K562 (cell line): ENCODE data around the gene SLC49A3. TPM values are rescaled to one million over a fixed set of nuclear protein-coding genes. Genes with fewer than 3 reads are reported as not detected.

ENCODE experiments used
- ARNT ChIP-seq, 2 experiments: fragments of 450-650 bp; IDR thresholded peaks; 2 replicates each; pipeline ENCODE4 v1.6.1; 2016; ENCODE audit warnings: mild to moderate bottlenecking in 1 of 2
- CHD7 ChIP-seq: fragments of 200-600 bp; sonication (generic); IDR thresholded peaks from one replicate; pipeline ENCODE4 v1.6.1; 2012; ENCODE audit warnings: mild to moderate bottlenecking, low read depth, low read length, inconsistent platforms
- CTCF ChIP-seq, 3 experiments: IDR thresholded peaks in 2 of 3; conservative IDR thresholded peaks in 1 of 3; 2 replicates each; pipeline ENCODE4 v1.5.1; 2011 to 2012; ENCODE audit warnings: low read length in 3 of 3, mild to moderate bottlenecking in 3 of 3, control low read depth in 2 of 3, improper control_type of control experiment in 1 of 3, inconsistent platforms in 1 of 3, low read depth in 1 of 3, mixed read lengths in 1 of 3, moderate library complexity in 1 of 3; ENCODE audit not compliant: insufficient read depth in 2 of 3
- FOXA3 ChIP-seq, 2 experiments: fragments of 450-650 bp in 1 of 2; sonication (generic) in 1 of 2; formaldehyde crosslinking; IDR thresholded peaks in 1 of 2; conservative IDR thresholded peaks in 1 of 2; 2 replicates each; pipeline versions ENCODE4 v1.4.0 to v1.8.0; 2020 to 2022; ENCODE audit warnings: mild to moderate bottlenecking in 2 of 2, missing genetic modification reagents in 1 of 2
- MAFF ChIP-seq: IDR thresholded peaks from 2 replicates; pipeline ENCODE4 v1.6.1; 2012; ENCODE audit warnings: low read length, improper control_type of control experiment
- MYBL2 ChIP-seq, 2 experiments: fragments of 450-650 bp in 1 of 2; sonication (generic) in 1 of 2; formaldehyde crosslinking in 1 of 2; IDR thresholded peaks; 2 replicates each; pipeline versions ENCODE4 v1.6.1 to v1.8.1; 2017 to 2022; ENCODE audit warnings: borderline replicate concordance in 1 of 2, inconsistent platforms in 1 of 2, low read depth in 1 of 2, mild to moderate bottlenecking in 1 of 2, missing genetic modification reagents in 1 of 2, moderate library complexity in 1 of 2
- NONO ChIP-seq, 2 experiments: fragments of 200-400 bp in 1 of 2; fragments of 450-650 bp in 1 of 2; formaldehyde crosslinking in 1 of 2; IDR thresholded peaks; 2 replicates each; pipeline ENCODE4 v1.6.1; 2017; ENCODE audit warnings: low read depth in 2 of 2, mild to moderate bottlenecking in 2 of 2, moderate library complexity in 2 of 2, low read length in 1 of 2
- PHF20 ChIP-seq: fragments of 450-650 bp; IDR thresholded peaks from 2 replicates; pipeline ENCODE4 v1.6.1; 2018; ENCODE audit not compliant: partially characterized antibody
- SAFB ChIP-seq: fragments of 200-400 bp; formaldehyde crosslinking; IDR thresholded peaks from 2 replicates; pipeline ENCODE4 v1.6.1; 2017; ENCODE audit warnings: low read depth, low read length, borderline replicate concordance
- ZBTB8A ChIP-seq: fragments of 450-650 bp; IDR thresholded peaks from 2 replicates; pipeline ENCODE4 v1.6.1; 2018; ENCODE audit warnings: mild to moderate bottlenecking, moderate library complexity; ENCODE audit not compliant: partially characterized antibody
- ZBTB9 ChIP-seq: fragments of 450-650 bp; formaldehyde crosslinking; IDR thresholded peaks from 2 replicates; pipeline ENCODE4 v1.4.0; 2020; ENCODE audit warnings: mild to moderate bottlenecking, moderate library complexity
- polyA plus RNA-seq, 8 experiments: library from polyadenylated mRNA; depleted of rRNA in 4 of 8; stranded (reverse) in 5 of 8; unstranded in 3 of 8; fragments of >200 nt; fragmentation: Nextera tagmentation in 2 of 8; fragmentation: Illumina TruSeq in 1 of 8; extraction: Ambion mirVana in 2 of 8; extraction: Trizol in 1 of 8; gene quantifications; 2 replicates each; pipeline versions ENCODE4 v1.2.1 to v1.2.3, GENCODE V29; 2011 to 2014; ENCODE audit warnings: inconsistent platforms in 1 of 8, missing spikeins in 1 of 8
- total RNA-seq, 7 experiments: library from RNA; depleted of rRNA in 6 of 7; stranded (reverse); fragments of >200 nt in 6 of 7; fragmentation: Illumina TruSeq in 2 of 7; extraction: Trizol in 2 of 7; gene quantifications; 2 replicates each; pipeline versions ENCODE4 v1.2.1 to v1.2.3, GENCODE V29; 2011 to 2021; ENCODE audit warnings: low replicate concordance in 1 of 7

SLC49A3 gene
- total and polyA plus RNA-seq, 9 of the 15 experiments (the other 6 are each of a cell fraction or from before 2014, with no cell fraction given) = 0.24 to 0.41 TPM; not detected in 7

- no peak for TF ChIP-seq ZBTB9 (CRISPR knock-in tag)
- TF ChIP-seq ARNT (IDR thresholded peaks at IDR 0.05) = no peak
- no peak for TF ChIP-seq PHF20
- TF ChIP-seq MAFF = no peak
- TF ChIP-seq CHD7 = no peak
- TF ChIP-seq MYBL2 (IDR thresholded peaks at IDR 0.05; ENCODE audit: low read depth) = no peak
- TF ChIP-seq MYBL2 (CRISPR knock-in tag; IDR thresholded peaks at IDR 0.05; ENCODE audit: borderline replicate concordance) = no peak
- TF ChIP-seq SAFB = no peak
- no peak for TF ChIP-seq ZBTB8A
- TF ChIP-seq NONO (IDR thresholded peaks at IDR 0.05; ENCODE audit: low read depth in 2 of 2, low read length in 1 of 2) = no peak
- no peak for TF ChIP-seq CTCF (IDR thresholded peaks at IDR 0.05 in 2 of 3, conservative IDR thresholded peaks at IDR 0.05 in 1 of 3; ENCODE audit: insufficient read depth in 2 of 3, low read depth in 1 of 3, low read length in 3 of 3)
- no peak for TF ChIP-seq FOXA3 (CRISPR knock-in tag; conservative IDR thresholded peaks at IDR 0.05 in 1 of 2, IDR thresholded peaks at IDR 0.05 in 1 of 2)
These were observed 26.8 kb downstream of the SLC49A3 start (continued) for GRCh38 chr4:661881-662761.
